ENCODE data around the gene POLE. TPM values are rescaled to one million over a fixed set of nuclear protein-coding genes. Genes with fewer than 3 reads are reported as not detected.

Gene POLE
- total and polyA plus RNA-seq, 10 of the 15 experiments (the other 5 are each of a cell fraction or from before 2014, with no cell fraction given), result 2.3 to 103 (median 37.1) TPM

- no peak for TF ChIP-seq REST (IDR thresholded peaks at IDR 0.05; ENCODE audit: low read depth, low read length)
- TF ChIP-seq NBN (IDR thresholded peaks at IDR 0.05), result no peak
Measured at GRCh38 chr12:132602572-132603239, 84.4 kb downstream of the POLE start (continued).

- no peaks in the 10 kb centered on the region; a peak in 1 of 4 replicates for H3K27me3 ChIP-seq (replicated peaks in 1 of 2; ENCODE audit: control insufficient read depth in 2 of 2, insufficient read depth in 2 of 2, low read length in 1 of 2)
- no peak overlapping the region for H2AFZ ChIP-seq (ENCODE audit: control insufficient read depth, low read depth, low read length)
- no peak overlapping the region for H3K4me3 ChIP-seq
- H4K20me1 ChIP-seq (ENCODE audit: control insufficient read depth, insufficient read depth), result no peaks in the 10 kb centered on the region
- ChIA-PET CTCF (interaction anchor here (1.7 to 2.4 kb wide), 2 partner anchors 9 to 13 kb away, joined by 5 to 15 read pairs; partner anchors contain the start of gene LRCOL1), RAD21 (ENCODE audit: unreplicated experiment) (interaction anchor here (1.0 kb wide), 1 partner anchor 14 kb away, joined by 3 read pairs; no protein-coding TSS in a partner anchor), SMC1A (ENCODE audit: uncharacterized antibody, unreplicated experiment) (no interaction called here), POLR2A (no interaction called here)
- H3K27ac ChIP-seq (ENCODE audit: control insufficient read depth, insufficient read depth), result no peak overlapping the region
- H3K4me1 ChIP-seq (ENCODE audit: control insufficient read depth, insufficient read depth, low read length), result no peaks in the 10 kb centered on the region
- H3K36me3 ChIP-seq (ENCODE audit: control insufficient read depth in 2 of 2, insufficient read depth in 2 of 2, low read length in 1 of 2), result no peaks in the 10 kb centered on the region
- in situ Hi-C loops (cut with MboI), result no loop called here
- H3K79me2 ChIP-seq (ENCODE audit: control insufficient read depth, insufficient read depth, low read length), result no peaks in the 10 kb centered on the region
- BruUV-seq (replicated peaks), result no TSS peak
- 45% methylated on average over 26 of the region's 31 CpGs for WGBS (ENCODE audit: insufficient coverage, insufficient replicate concordance, low lambda C conversion rate, missing lambda C conversion rate)
- DNase-seq (ENCODE audit: low read depth, low spot score) (no peak), ATAC-seq (no peak), FAIRE-seq (no peak)
- H3K9ac ChIP-seq (ENCODE audit: control insufficient read depth, insufficient read depth, low read length), result no peak overlapping the region
- H3K9me3 ChIP-seq (replicated peaks; ENCODE audit: control insufficient read depth, insufficient read depth, low read length), result no peaks in the 10 kb centered on the region
- intact Hi-C loops (cut with micrococcal nuclease; ENCODE audit: unreplicated experiment), result no loop called here
- H3K4me2 ChIP-seq (ENCODE audit: control insufficient read depth, insufficient read depth), result no peak overlapping the region
- TF ChIP-seq ELK1 (IDR thresholded peaks at IDR 0.05; ENCODE audit: low read depth, low read length) (no peak), PBX3 (IDR thresholded peaks at IDR 0.05; ENCODE audit: insufficient replicate concordance, low read depth, low read length) (no peak), GATAD2B (conservative IDR thresholded peaks at IDR 0.05; ENCODE audit: low read depth) (no peak), POU2F2 (IDR thresholded peaks at IDR 0.05; ENCODE audit: borderline replicate concordance, low read depth, low read length) (no peak), MLLT1 (IDR thresholded peaks at IDR 0.05) (no peak), CHD1 (IDR thresholded peaks at IDR 0.05; ENCODE audit: low read depth, low read length) (no peak), NFYA (IDR thresholded peaks at IDR 0.05; ENCODE audit: borderline replicate concordance, low read depth, low read length) (no peak), BCL3 (IDR thresholded peaks at IDR 0.05; ENCODE audit: borderline replicate concordance, insufficient read depth, low read depth, low read length, poor library complexity, severe bottlenecking) (no peak), TAF1 (IDR thresholded peaks at IDR 0.05; ENCODE audit: borderline replicate concordance, low read depth, low read length) (no peak)
Measured at GRCh38 chr12:132601171-132601883, 85.8 kb downstream of the POLE start.

Data from GM12878 (cell line).